Chondrocyte (in vitro differentiated cells): Measurements from ENCODE around the gene MICB. TPM values are rescaled to one million over a fixed set of nuclear protein-coding genes. Genes with fewer than 3 reads are reported as not detected.
A peak's percentile ranks its signal among the peaks of the same experiment; 100 is the strongest.
"Not testable (repeated sequence)": the region's sequence is repeated elsewhere in the genome, so short reads cannot be mapped to it uniquely, and the experiment has no call there.

Source experiments
- DNase-seq: peaks from one replicate; pipeline ENCODE4 v3.0.0; 2021; ENCODE audit warnings: mixed read lengths, low spot score
- H3K27ac Mint-ChIP-seq: one replicate; pipeline ENCODE4 v1.8.0; 2021; ENCODE audit warnings: mild to moderate bottlenecking, moderate library complexity, mixed read lengths; ENCODE audit not compliant: unreplicated experiment
- H3K27me3 Mint-ChIP-seq: 2 replicates; pipeline ENCODE4 v1.8.0; 2021; ENCODE audit warnings: low read depth, mixed read lengths
- H3K36me3 Mint-ChIP-seq: 2 replicates; pipeline ENCODE4 v1.8.0; 2021; ENCODE audit warnings: low read depth, mixed read lengths
- H3K4me1 Mint-ChIP-seq: 2 replicates; pipeline ENCODE4 v1.8.0; 2021; ENCODE audit warnings: low read depth, mild to moderate bottlenecking, mixed read lengths
- H3K4me3 Mint-ChIP-seq: one replicate; pipeline ENCODE4 v1.8.0; 2021; ENCODE audit warnings: mild to moderate bottlenecking, moderate library complexity, mixed read lengths; ENCODE audit not compliant: unreplicated experiment
- H3K9me3 Mint-ChIP-seq: 2 replicates; pipeline ENCODE4 v1.8.0; 2021; ENCODE audit warnings: low read depth, mixed read lengths
- total RNA-seq: library from RNA; stranded (reverse); gene quantifications from 3 replicates; pipeline ENCODE4 v1.2.1, GENCODE V29; 2021
- TF ChIP-seq, protein P1 (sequence below): fragments of 200-600 bp; sonication (generic); IDR thresholded peaks from 2 replicates; pipeline ENCODE4 v1.5.0; 2021; ENCODE audit warnings: antibody characterized with exemption, mild to moderate bottlenecking, moderate library complexity

Gene MICB
- total RNA-seq, 1 donor from 2014 or later = 7.8 TPM

DNA sequence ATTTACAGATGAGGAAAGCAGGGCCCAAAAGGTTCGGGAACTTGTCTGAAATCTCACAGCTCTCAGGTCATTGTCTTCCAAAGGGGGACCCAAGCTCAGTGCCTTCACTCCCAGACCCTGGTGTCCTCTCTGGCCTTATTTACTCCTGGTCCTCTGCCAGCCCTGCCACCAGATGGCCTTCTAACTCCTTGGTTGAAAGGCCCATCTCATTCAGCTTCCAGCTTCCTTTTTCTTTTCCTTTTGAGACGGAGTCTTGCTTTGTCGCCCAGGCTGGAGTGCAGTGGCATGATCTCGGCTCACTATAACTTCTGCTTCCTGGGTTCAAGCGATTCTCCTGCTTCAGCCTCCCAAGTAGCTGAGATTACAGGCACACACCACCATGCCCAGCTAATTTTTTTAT is 53.4 kb downstream of the MICB start:
- DNase-seq, H3K4me3 Mint-ChIP-seq, H3K36me3 Mint-ChIP-seq, H3K9me3 Mint-ChIP-seq, H3K27me3 Mint-ChIP-seq: not testable (repeated sequence)
- H3K4me1 Mint-ChIP-seq = peaks cover 35% of the 10 kb centered on the region
- peak overlapping the region; percentile 59 for H3K27ac Mint-ChIP-seq
- TF ChIP-seq, protein P1, sequence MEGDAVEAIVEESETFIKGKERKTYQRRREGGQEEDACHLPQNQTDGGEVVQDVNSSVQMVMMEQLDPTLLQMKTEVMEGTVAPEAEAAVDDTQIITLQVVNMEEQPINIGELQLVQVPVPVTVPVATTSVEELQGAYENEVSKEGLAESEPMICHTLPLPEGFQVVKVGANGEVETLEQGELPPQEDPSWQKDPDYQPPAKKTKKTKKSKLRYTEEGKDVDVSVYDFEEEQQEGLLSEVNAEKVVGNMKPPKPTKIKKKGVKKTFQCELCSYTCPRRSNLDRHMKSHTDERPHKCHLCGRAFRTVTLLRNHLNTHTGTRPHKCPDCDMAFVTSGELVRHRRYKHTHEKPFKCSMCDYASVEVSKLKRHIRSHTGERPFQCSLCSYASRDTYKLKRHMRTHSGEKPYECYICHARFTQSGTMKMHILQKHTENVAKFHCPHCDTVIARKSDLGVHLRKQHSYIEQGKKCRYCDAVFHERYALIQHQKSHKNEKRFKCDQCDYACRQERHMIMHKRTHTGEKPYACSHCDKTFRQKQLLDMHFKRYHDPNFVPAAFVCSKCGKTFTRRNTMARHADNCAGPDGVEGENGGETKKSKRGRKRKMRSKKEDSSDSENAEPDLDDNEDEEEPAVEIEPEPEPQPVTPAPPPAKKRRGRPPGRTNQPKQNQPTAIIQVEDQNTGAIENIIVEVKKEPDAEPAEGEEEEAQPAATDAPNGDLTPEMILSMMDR = peak; percentile 63

DNA sequence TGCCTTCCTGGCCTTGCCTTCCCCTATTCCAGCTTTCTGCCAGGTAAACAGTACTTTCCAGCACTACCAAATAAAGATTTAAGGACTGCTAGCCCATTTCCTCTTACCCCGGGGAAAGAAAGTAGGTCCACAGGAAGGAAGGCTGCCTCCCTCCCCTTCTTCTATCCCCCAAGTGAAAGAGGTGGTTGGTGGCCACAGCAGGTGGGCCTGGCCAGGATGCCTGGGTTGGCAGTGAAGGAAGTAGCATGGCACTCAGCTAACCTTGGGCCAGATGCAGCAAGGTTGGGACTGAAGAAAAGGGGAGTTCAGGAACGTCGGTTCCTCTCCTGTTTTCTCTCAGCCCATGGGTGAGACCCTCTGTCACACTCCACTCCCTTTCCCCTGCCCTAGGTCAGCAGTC is 58.4 kb downstream of the MICB start:
- no peaks in the 10 kb centered on the region for H3K9me3 Mint-ChIP-seq
- TF ChIP-seq, protein P1 = no peak
- H3K27ac Mint-ChIP-seq = no peak overlapping the region
- peaks cover 26% of the 10 kb centered on the region for H3K36me3 Mint-ChIP-seq
- no peak overlapping the region for H3K4me3 Mint-ChIP-seq
- peak; percentile 50 for DNase-seq
- H3K27me3 Mint-ChIP-seq = no peaks in the 10 kb centered on the region
- H3K4me1 Mint-ChIP-seq = peaks cover 29% of the 10 kb centered on the region

DNA sequence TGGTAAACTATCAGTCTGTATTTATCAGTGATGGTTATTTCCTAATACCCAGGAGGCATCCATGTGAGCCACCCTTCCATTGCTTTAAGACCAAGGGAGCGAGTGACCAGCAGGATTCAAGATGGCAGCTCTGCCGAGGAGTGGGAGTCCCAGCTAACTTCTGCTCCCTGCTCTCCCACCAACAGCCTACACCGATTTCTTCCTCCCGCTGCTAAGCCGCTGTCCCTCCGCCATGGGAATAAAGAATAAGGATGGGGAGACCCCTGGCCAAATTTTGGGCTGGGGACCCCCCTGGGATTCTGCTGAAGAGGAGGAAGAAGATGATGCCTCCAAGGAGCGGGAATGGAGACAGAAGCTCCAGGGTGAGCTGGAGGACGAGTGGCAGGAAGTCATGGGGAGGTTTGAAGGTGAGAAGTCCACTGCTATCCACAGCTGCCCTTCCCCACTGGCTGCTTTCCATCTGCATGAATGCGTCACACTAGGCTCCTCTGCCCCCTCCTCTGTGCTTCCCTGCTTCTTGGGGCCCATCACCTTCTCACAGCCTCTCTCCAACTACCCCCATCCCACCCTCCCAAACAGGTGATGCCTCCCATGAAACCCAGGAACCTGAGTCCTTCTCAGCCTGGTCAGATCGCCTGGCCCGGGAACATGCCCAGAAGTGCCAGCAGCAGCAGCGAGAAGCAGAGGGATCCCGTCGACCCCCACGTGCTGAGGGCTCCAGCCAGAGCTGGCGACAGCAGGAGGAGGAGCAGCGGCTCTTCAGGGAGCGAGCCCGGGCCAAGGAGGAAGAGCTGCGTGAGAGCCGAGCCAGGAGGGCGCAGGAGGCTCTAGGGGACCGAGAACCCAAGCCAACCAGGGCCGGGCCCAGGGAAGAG is 59.7 kb downstream of the MICB start:
- H3K4me3 Mint-ChIP-seq = no peak overlapping the region
- peak; percentile 86 for DNase-seq
- TF ChIP-seq, protein P1 = no peak
- no peak overlapping the region for H3K27ac Mint-ChIP-seq
- H3K4me1 Mint-ChIP-seq = peaks cover 29% of the 10 kb centered on the region
- H3K36me3 Mint-ChIP-seq = peaks cover 23% of the 10 kb centered on the region
- no peaks in the 10 kb centered on the region for H3K27me3 Mint-ChIP-seq
- no peaks in the 10 kb centered on the region for H3K9me3 Mint-ChIP-seq

DNA sequence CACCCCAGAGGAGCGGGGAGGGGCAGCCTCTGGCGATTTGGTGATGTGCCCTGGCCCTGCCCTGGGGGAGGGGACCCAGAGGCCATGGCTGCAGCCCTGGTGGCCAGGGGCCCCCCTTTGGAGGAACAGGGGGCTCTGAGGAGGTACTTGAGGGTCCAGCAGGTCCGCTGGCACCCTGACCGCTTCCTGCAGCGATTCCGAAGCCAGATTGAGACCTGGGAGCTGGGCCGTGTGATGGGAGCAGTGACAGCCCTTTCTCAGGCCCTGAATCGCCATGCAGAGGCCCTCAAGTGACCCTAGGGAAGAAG is 60.3 kb downstream of the MICB start:
- Mint-ChIP-seq H3K4me3 (no peak overlapping the region), H3K27me3 (no peaks in the 10 kb centered on the region), H3K36me3 (peaks cover 22% of the 10 kb centered on the region), H3K4me1 (peaks cover 34% of the 10 kb centered on the region), H3K9me3 (no peaks in the 10 kb centered on the region), H3K27ac (peak overlapping the region; percentile 22)
- no peak for DNase-seq
- TF ChIP-seq, protein P1 = no peak

DNA sequence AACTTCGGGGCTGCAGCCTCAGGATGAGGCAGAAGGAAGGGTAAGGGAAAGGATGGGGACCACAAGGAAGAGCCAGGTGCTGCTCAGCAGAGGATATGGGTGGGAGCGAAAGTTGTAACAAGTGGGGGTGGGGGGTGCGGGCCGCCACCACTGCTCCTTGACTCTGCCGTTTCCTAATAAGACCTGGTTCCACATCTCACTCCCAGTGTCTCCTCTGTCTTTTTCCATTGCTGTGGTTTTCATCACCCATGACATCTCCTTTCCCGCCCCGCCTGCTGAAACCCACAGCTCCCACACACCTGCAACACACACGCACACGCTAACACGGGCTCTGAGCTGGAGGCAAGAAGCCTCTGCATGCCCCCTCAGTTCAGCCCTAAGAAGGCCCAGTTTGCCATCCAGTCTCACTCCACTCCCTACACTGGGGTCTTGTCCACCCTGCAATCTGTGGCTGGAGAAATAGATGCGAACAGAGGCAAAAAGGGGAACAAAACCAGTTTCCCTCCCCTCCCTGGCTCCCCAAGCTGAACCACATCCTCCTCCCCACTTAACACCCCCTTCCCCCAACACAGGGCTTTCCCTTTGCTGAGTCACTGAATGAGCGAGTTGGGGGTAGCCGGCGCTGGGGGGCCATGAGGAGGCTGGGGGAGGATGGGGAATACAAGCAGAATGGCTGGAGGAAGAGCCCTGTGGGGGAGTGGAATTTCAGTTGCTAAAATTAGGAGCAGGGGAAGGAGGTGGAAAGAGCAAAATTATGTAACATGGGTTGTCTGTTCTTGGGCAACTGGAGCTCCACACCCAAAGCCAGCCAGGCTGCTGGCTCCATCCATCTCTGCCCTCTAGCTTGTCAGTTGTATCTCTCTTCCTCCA is 60.9 kb downstream of the MICB start:
- H3K4me1 Mint-ChIP-seq = peaks cover 34% of the 10 kb centered on the region
- H3K9me3 Mint-ChIP-seq = no peaks in the 10 kb centered on the region
- H3K36me3 Mint-ChIP-seq = peaks cover 22% of the 10 kb centered on the region
- H3K27ac Mint-ChIP-seq = peak overlapping the region; percentile 17
- H3K27me3 Mint-ChIP-seq = no peaks in the 10 kb centered on the region
- TF ChIP-seq, protein P1 = no peak
- peak; percentile 64 for DNase-seq
- no peak overlapping the region for H3K4me3 Mint-ChIP-seq
